ENCODE results near the gene CALML6.

DNA sequence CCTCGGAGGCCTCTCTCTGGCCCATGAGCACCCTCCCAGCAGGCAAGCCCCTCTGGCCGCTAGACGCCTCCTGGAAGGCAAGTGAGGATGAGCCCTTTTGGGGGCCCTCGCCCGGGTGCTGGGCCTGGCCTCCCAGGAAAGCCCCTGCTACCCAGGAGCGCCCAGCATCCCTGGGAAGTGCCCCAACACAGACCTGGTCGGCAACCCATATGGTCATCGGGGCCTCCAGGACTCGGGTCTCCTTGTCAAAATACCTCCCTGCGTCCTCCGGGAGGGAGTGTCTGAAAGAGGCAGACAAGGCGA, 25.0 kb downstream of the CALML6 start:
- TF ChIP-seq, protein P1, sequence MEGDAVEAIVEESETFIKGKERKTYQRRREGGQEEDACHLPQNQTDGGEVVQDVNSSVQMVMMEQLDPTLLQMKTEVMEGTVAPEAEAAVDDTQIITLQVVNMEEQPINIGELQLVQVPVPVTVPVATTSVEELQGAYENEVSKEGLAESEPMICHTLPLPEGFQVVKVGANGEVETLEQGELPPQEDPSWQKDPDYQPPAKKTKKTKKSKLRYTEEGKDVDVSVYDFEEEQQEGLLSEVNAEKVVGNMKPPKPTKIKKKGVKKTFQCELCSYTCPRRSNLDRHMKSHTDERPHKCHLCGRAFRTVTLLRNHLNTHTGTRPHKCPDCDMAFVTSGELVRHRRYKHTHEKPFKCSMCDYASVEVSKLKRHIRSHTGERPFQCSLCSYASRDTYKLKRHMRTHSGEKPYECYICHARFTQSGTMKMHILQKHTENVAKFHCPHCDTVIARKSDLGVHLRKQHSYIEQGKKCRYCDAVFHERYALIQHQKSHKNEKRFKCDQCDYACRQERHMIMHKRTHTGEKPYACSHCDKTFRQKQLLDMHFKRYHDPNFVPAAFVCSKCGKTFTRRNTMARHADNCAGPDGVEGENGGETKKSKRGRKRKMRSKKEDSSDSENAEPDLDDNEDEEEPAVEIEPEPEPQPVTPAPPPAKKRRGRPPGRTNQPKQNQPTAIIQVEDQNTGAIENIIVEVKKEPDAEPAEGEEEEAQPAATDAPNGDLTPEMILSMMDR (conservative IDR thresholded peaks at IDR 0.05; ENCODE audit: low read length), result no peak
- no peak for TF ChIP-seq EZH2phosphoT487 (IDR thresholded peaks at IDR 0.05; ENCODE audit: borderline replicate concordance, low read depth, low read length)

Measured in OCI-LY7 (cell line).